Nephron progenitor cell (in vitro differentiated cells): ENCODE data around the gene TTC23L.

ENCODE experiments used
- DNase-seq: peaks from one replicate; pipeline ENCODE4 v3.0.0; 2021
- H3K27ac Mint-ChIP-seq: 2 replicates; pipeline ENCODE4 v1.8.0; 2021; ENCODE audit warnings: mild to moderate bottlenecking, moderate library complexity, mixed read lengths
- H3K27me3 Mint-ChIP-seq: 2 replicates; pipeline ENCODE4 v1.8.0; 2021; ENCODE audit warnings: mild to moderate bottlenecking, low read depth, mixed read lengths; ENCODE audit not compliant: poor library complexity
- H3K36me3 Mint-ChIP-seq: 2 replicates; pipeline ENCODE4 v1.8.0; 2021; ENCODE audit warnings: low read depth, mixed read lengths
- H3K4me1 Mint-ChIP-seq: 2 replicates; pipeline ENCODE4 v1.8.0; 2021; ENCODE audit warnings: mixed read lengths
- H3K4me3 Mint-ChIP-seq: 2 replicates; pipeline ENCODE4 v1.8.0; 2021; ENCODE audit warnings: mild to moderate bottlenecking, moderate library complexity, mixed read lengths
- H3K9me3 Mint-ChIP-seq: 2 replicates; pipeline ENCODE4 v1.8.0; 2021; ENCODE audit warnings: mild to moderate bottlenecking, moderate library complexity, mixed read lengths
- TF ChIP-seq, protein P1 (sequence below): fragments of 200-600 bp; sonication (generic); IDR thresholded peaks from 2 replicates; pipeline ENCODE4 v1.5.0; 2021; ENCODE audit warnings: antibody characterized with exemption

The TTC23L gene

GRCh38 chr5:34844999-34845398, 6.0 kb downstream of the TTC23L start:
- TF ChIP-seq, protein P1, sequence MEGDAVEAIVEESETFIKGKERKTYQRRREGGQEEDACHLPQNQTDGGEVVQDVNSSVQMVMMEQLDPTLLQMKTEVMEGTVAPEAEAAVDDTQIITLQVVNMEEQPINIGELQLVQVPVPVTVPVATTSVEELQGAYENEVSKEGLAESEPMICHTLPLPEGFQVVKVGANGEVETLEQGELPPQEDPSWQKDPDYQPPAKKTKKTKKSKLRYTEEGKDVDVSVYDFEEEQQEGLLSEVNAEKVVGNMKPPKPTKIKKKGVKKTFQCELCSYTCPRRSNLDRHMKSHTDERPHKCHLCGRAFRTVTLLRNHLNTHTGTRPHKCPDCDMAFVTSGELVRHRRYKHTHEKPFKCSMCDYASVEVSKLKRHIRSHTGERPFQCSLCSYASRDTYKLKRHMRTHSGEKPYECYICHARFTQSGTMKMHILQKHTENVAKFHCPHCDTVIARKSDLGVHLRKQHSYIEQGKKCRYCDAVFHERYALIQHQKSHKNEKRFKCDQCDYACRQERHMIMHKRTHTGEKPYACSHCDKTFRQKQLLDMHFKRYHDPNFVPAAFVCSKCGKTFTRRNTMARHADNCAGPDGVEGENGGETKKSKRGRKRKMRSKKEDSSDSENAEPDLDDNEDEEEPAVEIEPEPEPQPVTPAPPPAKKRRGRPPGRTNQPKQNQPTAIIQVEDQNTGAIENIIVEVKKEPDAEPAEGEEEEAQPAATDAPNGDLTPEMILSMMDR, result no peak
- Mint-ChIP-seq H3K36me3 (peaks cover 29% of the 10 kb centered on the region), H3K9me3 (peaks cover 11% of the 10 kb centered on the region), H3K27ac (no peak overlapping the region), H3K4me1 (no peaks in the 10 kb centered on the region), H3K27me3 (no peaks in the 10 kb centered on the region), H3K4me3 (no peak overlapping the region)
- no peak for DNase-seq

GRCh38 chr5:34847056-34847455, 8.1 kb downstream of the TTC23L start:
- H3K4me1 Mint-ChIP-seq, result peaks cover under 1% of the 10 kb centered on the region

DNA sequence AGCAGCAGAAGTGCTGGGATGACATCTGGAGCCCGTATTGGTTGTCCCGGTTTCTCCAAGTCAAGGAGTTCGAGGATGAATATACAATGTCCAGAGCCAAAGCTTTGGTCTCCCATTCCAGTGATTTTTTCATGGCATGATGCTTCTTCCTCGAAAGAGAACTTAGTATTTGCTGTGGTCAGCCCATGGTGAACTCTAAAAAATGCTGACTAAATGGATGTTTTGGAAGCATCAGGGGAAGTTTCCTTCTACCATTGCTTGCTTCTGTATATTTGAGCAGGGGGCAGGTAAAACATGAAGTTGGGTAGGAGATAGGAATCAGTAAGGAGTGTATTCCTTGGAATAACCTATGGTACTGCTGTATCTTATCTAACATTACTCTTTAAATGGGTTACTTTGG, 8.6 kb downstream of the TTC23L start:
- peaks cover 35% of the 10 kb centered on the region for H3K36me3 Mint-ChIP-seq
- no peak overlapping the region for H3K4me3 Mint-ChIP-seq
- H3K27ac Mint-ChIP-seq, result no peak overlapping the region
- TF ChIP-seq, protein P1, result no peak
- peaks cover 13% of the 10 kb centered on the region for H3K9me3 Mint-ChIP-seq
- DNase-seq, result no peak
- H3K4me1 Mint-ChIP-seq, result peaks cover 5% of the 10 kb centered on the region
- H3K27me3 Mint-ChIP-seq, result no peaks in the 10 kb centered on the region

More at GRCh38 chr5:34847056-34847455, 8.1 kb downstream of the TTC23L start:
- no peak overlapping the region for H3K4me3 Mint-ChIP-seq
- no peak for DNase-seq
- peaks cover 13% of the 10 kb centered on the region for H3K9me3 Mint-ChIP-seq
- peaks cover 34% of the 10 kb centered on the region for H3K36me3 Mint-ChIP-seq
- TF ChIP-seq, protein P1, result no peak
- no peak overlapping the region for H3K27ac Mint-ChIP-seq
- H3K27me3 Mint-ChIP-seq, result no peaks in the 10 kb centered on the region

DNA sequence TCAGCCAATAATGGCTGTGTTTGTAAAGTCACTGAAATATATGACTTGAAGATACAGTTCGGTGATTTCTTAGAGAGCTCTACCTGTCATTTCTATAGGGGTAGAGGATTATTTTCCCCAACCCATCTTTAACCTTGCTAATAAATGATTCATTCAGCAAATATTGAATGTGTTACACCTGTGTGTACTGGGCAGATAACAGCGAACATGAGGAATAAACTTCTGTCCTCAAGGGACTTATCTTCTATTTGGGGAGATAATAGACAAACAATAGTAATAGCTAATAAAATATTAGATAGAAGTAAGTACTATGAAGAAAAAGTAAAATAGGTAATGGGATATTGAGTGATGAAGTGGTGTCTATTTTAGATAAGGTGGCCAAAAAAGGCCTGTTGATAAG, 9.3 kb downstream of the TTC23L start:
- H3K4me3 Mint-ChIP-seq, result no peak overlapping the region
- H3K27me3 Mint-ChIP-seq, result no peaks in the 10 kb centered on the region
- TF ChIP-seq, protein P1, result no peak
- no peak for DNase-seq
- peaks cover 12% of the 10 kb centered on the region for H3K4me1 Mint-ChIP-seq
- H3K9me3 Mint-ChIP-seq, result peaks cover 15% of the 10 kb centered on the region
- H3K27ac Mint-ChIP-seq, result no peak overlapping the region
- H3K36me3 Mint-ChIP-seq, result peaks cover 39% of the 10 kb centered on the region

- H3K4me3 Mint-ChIP-seq, result no peak overlapping the region
- peaks cover 22% of the 10 kb centered on the region for H3K4me1 Mint-ChIP-seq
- H3K27ac Mint-ChIP-seq, result no peak overlapping the region
- DNase-seq, result no peak
- H3K9me3 Mint-ChIP-seq, result peaks cover 15% of the 10 kb centered on the region
- TF ChIP-seq, protein P1, result no peak
- no peaks in the 10 kb centered on the region for H3K27me3 Mint-ChIP-seq
- peaks cover 32% of the 10 kb centered on the region for H3K36me3 Mint-ChIP-seq
Observed at GRCh38 chr5:34849253-34849652, 10.3 kb downstream of the TTC23L start.

- peaks cover 18% of the 10 kb centered on the region for H3K36me3 Mint-ChIP-seq
- H3K4me3 Mint-ChIP-seq, result no peak overlapping the region
- peak overlapping the region; percentile 46 for H3K27ac Mint-ChIP-seq
- TF ChIP-seq, protein P1, result no peak
- no peak for DNase-seq
- H3K4me1 Mint-ChIP-seq, result peaks cover 45% of the 10 kb centered on the region
- peaks cover 9% of the 10 kb centered on the region for H3K27me3 Mint-ChIP-seq
- peaks cover 9% of the 10 kb centered on the region for H3K9me3 Mint-ChIP-seq
Observed at GRCh38 chr5:34854459-34855174, 15.7 kb downstream of the TTC23L start.
